Stomach (tissue), 9 donors: Measurements from ENCODE around the gene TBX4. TPM values are rescaled to one million over a fixed set of nuclear protein-coding genes. Genes with fewer than 3 reads are reported as not detected.

Experiments
- DNase-seq, 2 donors: peaks; one replicate each; pipeline versions ENCODE4 v3.0.0 to v3.0.0-alpha.2; 2013 to 2019
- H3K27ac ChIP-seq, 5 donors: fragments of 200-600 bp in 4 of 5; sonication (generic) in 4 of 5; one replicate each; pipeline ENCODE4 v1.5.1; 2013 to 2019; ENCODE audit warnings: mild to moderate bottlenecking in 1 of 5, moderate library complexity in 1 of 5
- H3K27me3 ChIP-seq, 3 donors: fragments of 200-600 bp; sonication (generic); one replicate each; pipeline ENCODE4 v1.5.1; 2017 to 2019; ENCODE audit warnings: mixed run types in 1 of 3
- H3K36me3 ChIP-seq, 4 donors: fragments of 200-600 bp; sonication (generic); 1 replicate in 3 of 4; 2 replicates in 1 of 4; pipeline ENCODE4 v1.5.1; 2016 to 2019
- H3K4me1 ChIP-seq, 4 donors: fragments of 200-600 bp; sonication (generic); one replicate each; pipeline ENCODE4 v1.5.1; 2016 to 2019
- H3K4me3 ChIP-seq, 4 donors: fragments of 200-600 bp; sonication (generic) in 3 of 4; one replicate each; pipeline ENCODE4 v1.5.1; 2016 to 2019; ENCODE audit warnings: mild to moderate bottlenecking in 1 of 4
- H3K9me3 ChIP-seq, 4 donors: fragments of 200-600 bp; sonication (generic); one replicate each; pipeline ENCODE4 v1.5.1; 2016 to 2019
- EP300 ChIP-seq: sonication (generic); formaldehyde crosslinking; IDR thresholded peaks from one replicate; pipeline ENCODE4 v1.6.1; 2017; ENCODE audit warnings: antibody characterized with exemption
- POLR2A ChIP-seq, 4 donors: fragments of 450-650 bp; IDR thresholded peaks; one replicate each; pipeline ENCODE4 v1.6.1; 2016; ENCODE audit warnings: antibody characterized with exemption in 4 of 4, control low read depth in 2 of 4, mild to moderate bottlenecking in 1 of 4, moderate library complexity in 1 of 4
- POLR2AphosphoS5 ChIP-seq, 3 donors: sonication (generic); formaldehyde crosslinking; IDR thresholded peaks; one replicate each; pipeline ENCODE4 v1.6.1; 2016; ENCODE audit warnings: antibody characterized with exemption in 3 of 3
- WGBS, 5 donors: extraction: QIAGEN DNeasy Blood & Tissue Kit in 3 of 5; methylation state at CpG; one replicate each; pipeline versions ENCODE4 v1.1.5 to v1.1.7; 2013 to 2018; 5-methylcytosine and 5-hydroxymethylcytosine counted together
- intact Hi-C: fragments of 100-400 bp; cut with DNase I; formaldehyde crosslinking; loops from one replicate; pipeline ENCODE4 v1.15.1; 2023; ENCODE audit warnings: low total_unique reads
- polyA plus RNA-seq, 3 donors: library from polyadenylated mRNA; stranded (reverse); fragments of 200-250 nt; gene quantifications; one replicate each; pipeline ENCODE4 v1.2.3, GENCODE V29; 2013
- total RNA-seq, 5 donors: library from RNA; depleted of rRNA; stranded (reverse); fragments of >200 nt; gene quantifications; one replicate each; pipeline versions ENCODE4 v1.1.0 to v1.2.3, GENCODE V29; 2014 to 2016
- TF ChIP-seq, protein P1 (sequence below), 7 experiments: fragments of 450-650 bp in 4 of 7; fragments of 200-600 bp in 3 of 7; sonication (generic) in 3 of 7; IDR thresholded peaks; one replicate each; pipeline ENCODE4 v1.5.1; 2016 to 2019; ENCODE audit warnings: antibody characterized with exemption in 7 of 7, control low read depth in 2 of 7, mild to moderate bottlenecking in 1 of 7
- donor health status: healthy with polysubstance abuse.
- donor health status: Bipolar disorder and iron deficiency.
- donor health status: healthy.

Gene TBX4
- total and polyA plus RNA-seq, 8 donors, result 0.08 to 0.73 TPM; not detected in 6

DNA sequence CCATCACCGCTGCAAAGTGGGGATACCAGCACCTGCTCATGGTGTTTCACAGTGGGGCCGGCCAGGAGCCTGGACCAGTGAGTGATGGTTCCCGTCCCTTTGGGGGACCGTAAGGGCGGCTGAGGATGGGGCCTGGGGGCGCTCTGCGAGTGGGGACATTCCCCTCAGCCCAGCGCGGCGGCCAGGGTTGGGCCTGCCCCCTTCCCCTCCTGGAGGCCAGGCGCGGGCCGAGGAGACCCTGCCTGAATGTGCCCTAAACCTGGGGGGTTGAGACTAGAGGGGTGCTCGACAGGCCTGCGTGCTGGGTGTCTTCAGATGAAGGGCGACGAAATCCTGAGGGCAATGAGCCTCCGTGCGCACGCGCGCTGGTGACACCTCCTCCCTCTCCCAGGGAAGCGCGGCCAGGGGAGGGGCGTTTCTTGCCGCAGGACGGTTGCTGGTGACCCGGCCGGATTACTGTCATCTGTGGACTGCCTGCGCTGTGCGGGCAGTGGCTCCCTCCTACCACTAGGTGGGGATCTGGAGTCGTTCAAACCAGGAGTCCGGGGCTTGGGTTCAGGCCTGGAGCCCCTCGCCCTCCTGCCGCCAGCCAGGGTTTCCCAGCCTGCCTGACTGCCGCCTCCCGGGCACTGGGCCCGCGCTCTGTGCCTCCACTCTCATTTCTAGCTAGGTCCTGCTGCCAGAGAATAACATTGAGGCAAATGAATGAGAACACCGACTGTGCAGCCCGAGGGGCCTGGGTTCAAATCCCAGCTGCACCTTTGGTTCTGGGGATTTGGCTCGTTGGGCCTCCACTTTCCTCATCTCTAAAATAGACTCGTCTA is 35.5 kb upstream of the TBX4 start:
- Histone ChIP-seq H3K36me3 (no peaks in the 10 kb centered on the region), H3K4me3 (peak overlapping the region in 3 of 4 donors; percentile 15 to 23 (median 19)), H3K9me3 (no peaks in the 10 kb centered on the region), H3K27ac (peak overlapping the region in 4 of 5 donors; percentile 25 to 68 (median 54)), H3K27me3 (peaks cover 0 to 69% (median 20%) of the 10 kb centered on the region in 3 donors), H3K4me1 (peaks cover 12 to 41% (median 30%) of the 10 kb centered on the region in 4 donors)
- peak; percentile 74 to 93 for DNase-seq
- intact Hi-C loops, result loop anchor here (10.0 kb wide), 1 partner anchor 418 kb away; no protein-coding TSS in a partner anchor
- TF ChIP-seq POLR2A (IDR thresholded peaks at IDR 0.05) (no peak), POLR2AphosphoS5 (IDR thresholded peaks at IDR 0.05) (peak in 1 of 3 donors; percentile 54), EP300 (no peak)
- TF ChIP-seq, protein P1, sequence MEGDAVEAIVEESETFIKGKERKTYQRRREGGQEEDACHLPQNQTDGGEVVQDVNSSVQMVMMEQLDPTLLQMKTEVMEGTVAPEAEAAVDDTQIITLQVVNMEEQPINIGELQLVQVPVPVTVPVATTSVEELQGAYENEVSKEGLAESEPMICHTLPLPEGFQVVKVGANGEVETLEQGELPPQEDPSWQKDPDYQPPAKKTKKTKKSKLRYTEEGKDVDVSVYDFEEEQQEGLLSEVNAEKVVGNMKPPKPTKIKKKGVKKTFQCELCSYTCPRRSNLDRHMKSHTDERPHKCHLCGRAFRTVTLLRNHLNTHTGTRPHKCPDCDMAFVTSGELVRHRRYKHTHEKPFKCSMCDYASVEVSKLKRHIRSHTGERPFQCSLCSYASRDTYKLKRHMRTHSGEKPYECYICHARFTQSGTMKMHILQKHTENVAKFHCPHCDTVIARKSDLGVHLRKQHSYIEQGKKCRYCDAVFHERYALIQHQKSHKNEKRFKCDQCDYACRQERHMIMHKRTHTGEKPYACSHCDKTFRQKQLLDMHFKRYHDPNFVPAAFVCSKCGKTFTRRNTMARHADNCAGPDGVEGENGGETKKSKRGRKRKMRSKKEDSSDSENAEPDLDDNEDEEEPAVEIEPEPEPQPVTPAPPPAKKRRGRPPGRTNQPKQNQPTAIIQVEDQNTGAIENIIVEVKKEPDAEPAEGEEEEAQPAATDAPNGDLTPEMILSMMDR (IDR thresholded peaks at IDR 0.05), result peak in 5 of 7 experiments; percentile 24 to 95 (median 89)
- WGBS, 5 donors, result 18 to 58% (median 22%) methylated on average over 7 to 43 of the region's 43 CpGs

DNA sequence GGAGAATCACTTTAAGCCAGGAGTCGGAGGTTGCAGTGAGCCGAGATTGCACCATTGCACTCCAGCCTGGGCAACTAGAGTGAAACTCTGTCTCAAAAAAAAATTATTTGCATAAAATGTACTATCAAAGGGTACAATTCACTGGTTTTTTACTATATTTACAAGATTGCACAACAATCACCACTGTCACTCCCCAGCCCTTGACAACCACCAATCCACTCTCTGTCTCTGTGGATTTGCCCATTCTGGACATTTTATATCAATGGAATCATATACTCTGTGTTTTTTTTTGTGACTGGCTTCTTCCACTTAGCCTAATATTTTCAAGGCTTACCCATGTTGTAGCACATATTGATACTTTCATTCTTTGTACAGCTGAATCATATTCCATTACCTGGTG is 33.8 kb upstream of the TBX4 start:
- TF ChIP-seq POLR2AphosphoS5 (IDR thresholded peaks at IDR 0.05), result no peak
- TF ChIP-seq, protein P1 (IDR thresholded peaks at IDR 0.05), result no peak
- TF ChIP-seq EP300, result no peak
- peaks cover 0 to 67% (median 23%) of the 10 kb centered on the region in 3 donors for H3K27me3 ChIP-seq
- H3K4me1 ChIP-seq, result peaks cover 11 to 24% (median 15%) of the 10 kb centered on the region in 4 donors
- no peaks in the 10 kb centered on the region for H3K9me3 ChIP-seq
- H3K4me3 ChIP-seq, result no peak overlapping the region
- no peak for DNase-seq
- no peaks in the 10 kb centered on the region for H3K36me3 ChIP-seq
- WGBS, 5 donors, result 79 to 94% (median 89%) methylated on average over 2 of the region's 2 CpGs
- intact Hi-C loops, result loop anchor here (10.0 kb wide), 1 partner anchor 416 kb away; no protein-coding TSS in a partner anchor
- H3K27ac ChIP-seq, result no peak overlapping the region

DNA sequence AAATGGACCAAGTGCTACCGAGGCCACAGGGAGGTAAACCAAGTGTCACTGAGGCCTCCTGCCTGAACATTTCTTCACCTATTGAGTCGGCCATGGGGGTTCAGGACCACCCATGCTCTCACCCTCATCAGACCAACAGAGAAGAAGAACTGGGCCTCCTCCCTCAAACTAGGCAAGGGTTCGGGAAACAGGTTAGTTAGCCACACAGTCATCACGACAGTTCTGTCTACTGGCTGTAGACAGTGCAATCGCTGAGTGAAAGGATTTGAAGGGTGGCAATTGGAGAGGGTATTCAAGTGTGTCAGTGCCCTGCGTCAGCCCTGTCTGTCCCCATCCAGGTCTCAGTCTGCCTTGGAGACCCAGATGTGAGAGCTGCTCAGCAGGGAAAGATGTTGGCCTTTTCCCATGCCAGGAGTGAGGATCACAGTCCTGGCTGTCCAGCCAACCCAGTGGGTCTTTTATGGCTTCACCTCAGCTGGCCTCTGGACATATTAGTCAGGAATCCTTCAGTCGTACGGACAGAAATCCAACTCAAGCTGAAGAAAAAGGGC is 32.7 kb upstream of the TBX4 start:
- no peak overlapping the region for H3K4me3 ChIP-seq
- 56 to 82% (median 75%) methylated on average over 8 of the region's 8 CpGs for WGBS, 5 donors
- H3K27me3 ChIP-seq, result peaks cover 0 to 67% (median 34%) of the 10 kb centered on the region in 3 donors
- peaks cover 7 to 13% (median 12%) of the 10 kb centered on the region in 4 donors for H3K4me1 ChIP-seq
- H3K9me3 ChIP-seq, result no peaks in the 10 kb centered on the region
- intact Hi-C loops, result loop anchor here (10.0 kb wide), 2 partner anchors 135 to 415 kb away; no protein-coding TSS in a partner anchor
- TF ChIP-seq POLR2A (IDR thresholded peaks at IDR 0.05), result no peak
- TF ChIP-seq, protein P1 (IDR thresholded peaks at IDR 0.05), result no peak
- TF ChIP-seq POLR2AphosphoS5 (IDR thresholded peaks at IDR 0.05), result no peak
- TF ChIP-seq EP300, result no peak
- no peak overlapping the region for H3K27ac ChIP-seq
- DNase-seq, result no peak
- no peaks in the 10 kb centered on the region for H3K36me3 ChIP-seq

DNA sequence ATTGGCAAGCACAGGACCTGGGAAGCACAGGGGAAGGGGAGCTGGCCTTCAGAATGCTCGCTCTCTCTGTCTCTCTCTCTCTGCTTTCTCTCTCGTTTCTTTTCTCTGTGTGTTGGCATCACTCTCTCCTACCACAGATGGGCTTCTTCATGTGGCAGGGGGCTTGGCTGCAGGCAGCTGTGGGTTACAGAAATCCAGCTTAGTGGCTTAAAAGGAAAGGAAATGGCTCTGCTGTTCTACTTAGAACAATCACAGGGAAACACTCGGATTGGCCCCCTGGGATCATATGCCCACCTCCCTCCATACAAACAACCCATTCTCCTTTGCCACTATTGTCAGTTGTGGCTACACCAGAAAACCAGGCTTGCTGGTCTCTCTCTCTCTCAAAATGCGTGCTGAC is 32.2 kb upstream of the TBX4 start:
- TF ChIP-seq EP300 (no peak), POLR2A (IDR thresholded peaks at IDR 0.05) (no peak), POLR2AphosphoS5 (IDR thresholded peaks at IDR 0.05) (no peak)
- TF ChIP-seq, protein P1 (IDR thresholded peaks at IDR 0.05), result no peak
- Histone ChIP-seq H3K4me3 (no peak overlapping the region), H3K36me3 (no peaks in the 10 kb centered on the region), H3K27me3 (peaks cover 0 to 72% (median 34%) of the 10 kb centered on the region in 3 donors), H3K9me3 (no peaks in the 10 kb centered on the region), H3K4me1 (peaks cover 7 to 13% (median 12%) of the 10 kb centered on the region in 4 donors), H3K27ac (no peak overlapping the region)
- WGBS, 5 donors, result 45 to 63% (median 62%) methylated on average over 4 of the region's 4 CpGs
- intact Hi-C loops, result loop anchor here (10.0 kb wide), 1 partner anchor 135 kb away; no protein-coding TSS in a partner anchor
- DNase-seq, result no peak
